ENCODE results near the gene RNF223.
"Not testable (repeated sequence)": the region's sequence is repeated elsewhere in the genome, so short reads cannot be mapped to it uniquely, and the experiment has no call there.

RNF223 gene

GRCh38 chr1:1080122-1080757 lies 6.1 kb upstream of the RNF223 start:
- ATAC-seq, result peak; percentile 86
- no peak for TF ChIP-seq CREB5 (CRISPR knock-in tag; IDR thresholded peaks at IDR 0.05; ENCODE audit: low read depth)
- no peak for TF ChIP-seq GLIS3 (CRISPR knock-in tag; IDR thresholded peaks at IDR 0.05)
- TF ChIP-seq TCF4 (CRISPR knock-in tag; IDR thresholded peaks at IDR 0.05; ENCODE audit: borderline replicate concordance), result peak; percentile 26; the same call in 1 of the 2 replicates

- peak; percentile 85 for ATAC-seq
- TF ChIP-seq GLIS3 (CRISPR knock-in tag; IDR thresholded peaks at IDR 0.05), result no peak
- TF ChIP-seq ZFP3 (CRISPR knock-in tag; IDR thresholded peaks at IDR 0.05), result no peak
- TF ChIP-seq CSRNP3 (CRISPR knock-in tag; IDR thresholded peaks at IDR 0.05), result no peak
- TF ChIP-seq TSHZ2 (CRISPR knock-in tag; IDR thresholded peaks at IDR 0.05), result no peak
- TF ChIP-seq OSR1 (CRISPR knock-in tag; IDR thresholded peaks at IDR 0.05), result no peak
- TF ChIP-seq SNAI2 (CRISPR knock-in tag; IDR thresholded peaks at IDR 0.05), result no peak
- TF ChIP-seq ISL1 (CRISPR knock-in tag; IDR thresholded peaks at IDR 0.05), result no peak
Measured at GRCh38 chr1:1079408-1080121, 5.5 kb upstream of the RNF223 start.

GRCh38 chr1:1077396-1077795 lies 3.3 kb upstream of the RNF223 start:
- ATAC-seq, result not testable (repeated sequence)

GRCh38 chr1:1075148-1075935 lies 1.2 kb upstream of the RNF223 start:
- TF ChIP-seq CSRNP3 (CRISPR knock-in tag; IDR thresholded peaks at IDR 0.05) (no peak), ZC3H10 (CRISPR knock-in tag; IDR thresholded peaks at IDR 0.05) (no peak), TCF4 (CRISPR knock-in tag; IDR thresholded peaks at IDR 0.05; ENCODE audit: borderline replicate concordance) (no peak), RARB (CRISPR knock-in tag; IDR thresholded peaks at IDR 0.05) (no peak), ZNF70 (CRISPR knock-in tag; IDR thresholded peaks at IDR 0.05) (no peak), ISL1 (CRISPR knock-in tag; IDR thresholded peaks at IDR 0.05) (no peak), ZNF8 (CRISPR knock-in tag; IDR thresholded peaks at IDR 0.05) (no peak), ZFP30 (CRISPR knock-in tag; IDR thresholded peaks at IDR 0.05) (no peak), SNAI2 (CRISPR knock-in tag; IDR thresholded peaks at IDR 0.05) (no peak), GLIS3 (CRISPR knock-in tag; IDR thresholded peaks at IDR 0.05) (no peak), CSDC2 (CRISPR knock-in tag; IDR thresholded peaks at IDR 0.05) (no peak)
- no peak for ATAC-seq

GRCh38 chr1:1074631-1075147 lies 583 bp upstream of the RNF223 start:
- ATAC-seq, result no peak
- TF ChIP-seq OSR1 (CRISPR knock-in tag; IDR thresholded peaks at IDR 0.05) (no peak), TCF4 (CRISPR knock-in tag; IDR thresholded peaks at IDR 0.05; ENCODE audit: borderline replicate concordance) (no peak), POU6F1 (CRISPR knock-in tag; IDR thresholded peaks at IDR 0.05; ENCODE audit: borderline replicate concordance, low read depth) (no peak), TSHZ2 (CRISPR knock-in tag; IDR thresholded peaks at IDR 0.05) (no peak), BACH2 (CRISPR knock-in tag; IDR thresholded peaks at IDR 0.05; ENCODE audit: borderline replicate concordance) (no peak), ESRRG (CRISPR knock-in tag; IDR thresholded peaks at IDR 0.05) (no peak), SNAI2 (CRISPR knock-in tag; IDR thresholded peaks at IDR 0.05) (no peak)

Data from SK-N-SH treated with all-trans-retinoic acid at 6 μM for 48 hours (cell line).